K562 (cell line): ENCODE data around the gene SLAIN2. TPM values are rescaled to one million over a fixed set of nuclear protein-coding genes. Genes with fewer than 3 reads are reported as not detected.

Source experiments
- HES1 ChIP-seq: fragments of 450-650 bp; IDR thresholded peaks from 2 replicates; pipeline ENCODE4 v1.6.1; 2016; ENCODE audit warnings: low read depth, mild to moderate bottlenecking, moderate library complexity
- HNRNPL ChIP-seq: fragments of 200-400 bp; formaldehyde crosslinking; IDR thresholded peaks from 2 replicates; pipeline ENCODE4 v1.6.1; 2017; ENCODE audit warnings: low read depth, mild to moderate bottlenecking, low read length
- IRF1 ChIP-seq: sonication (generic); formaldehyde crosslinking; IDR thresholded peaks from 2 replicates; pipeline ENCODE4 v1.8.0; 2022; ENCODE audit warnings: missing genetic modification reagents, mild to moderate bottlenecking, borderline replicate concordance
- MTF1 ChIP-seq: fragments of 250-450 bp; sonication (Bioruptor Pico); IDR thresholded peaks from 2 replicates; pipeline ENCODE4 v1.9.0; 2021; ENCODE audit warnings: moderate library complexity, mild to moderate bottlenecking, inconsistent platforms, borderline replicate concordance
- RFX1 ChIP-seq: fragments of 450-650 bp; IDR thresholded peaks from 2 replicates; pipeline ENCODE4 v1.6.1; 2016; ENCODE audit warnings: mild to moderate bottlenecking, moderate library complexity
- RNF219 ChIP-seq: fragments of 250-450 bp; sonication (Bioruptor Pico); IDR thresholded peaks from 2 replicates; pipeline ENCODE4 v1.5.0; 2022; ENCODE audit warnings: mild to moderate bottlenecking
- TAF7 ChIP-seq: fragments of 450-650 bp; IDR thresholded peaks from 2 replicates; pipeline ENCODE4 v1.6.1; 2016; ENCODE audit warnings: missing genetic modification characterization, missing compliant biosample characterization
- TBP ChIP-seq: optimal IDR thresholded peaks from 2 replicates; pipeline ENCODE3; 2011; ENCODE audit warnings: low read depth, low read length, improper control_type of control experiment
- TCF7 ChIP-seq: sonication (generic); IDR thresholded peaks from 2 replicates; pipeline ENCODE4 v1.6.1; 2016; ENCODE audit warnings: antibody characterized with exemption, borderline replicate concordance
- TFAM ChIP-seq: fragments of 250-450 bp; sonication (Bioruptor Pico); conservative IDR thresholded peaks from 2 replicates; pipeline ENCODE4 v1.5.0; 2021; ENCODE audit warnings: mild to moderate bottlenecking, moderate library complexity
- ZBED1 ChIP-seq: IDR thresholded peaks from 2 replicates; pipeline ENCODE4 v1.6.1; 2014
- ZEB2 ChIP-seq: fragments of 450-650 bp; IDR thresholded peaks from 2 replicates; pipeline ENCODE4 v1.6.1; 2016
- ZNF277 ChIP-seq: fragments of 250-450 bp; sonication (Bioruptor Pico); IDR thresholded peaks from 2 replicates; pipeline ENCODE4 v1.8.0; 2022; ENCODE audit warnings: inconsistent platforms, mild to moderate bottlenecking, moderate library complexity, borderline replicate concordance
- ZNF551 ChIP-seq: fragments of 250-450 bp; sonication (Bioruptor Pico); IDR thresholded peaks from 2 replicates; pipeline ENCODE4 v1.5.0; 2021; ENCODE audit warnings: mild to moderate bottlenecking, moderate library complexity
- ZNF707 ChIP-seq: fragments of 250-450 bp; sonication (Bioruptor Pico); conservative IDR thresholded peaks from 2 replicates; pipeline ENCODE4 v1.8.0; 2022; ENCODE audit warnings: inconsistent platforms, mild to moderate bottlenecking, moderate library complexity
- polyA plus RNA-seq, 8 experiments: library from polyadenylated mRNA; depleted of rRNA in 4 of 8; stranded (reverse) in 5 of 8; unstranded in 3 of 8; fragments of >200 nt; fragmentation: Nextera tagmentation in 2 of 8; fragmentation: Illumina TruSeq in 1 of 8; extraction: Ambion mirVana in 2 of 8; extraction: Trizol in 1 of 8; gene quantifications; 2 replicates each; pipeline versions ENCODE4 v1.2.1 to v1.2.3, GENCODE V29; 2011 to 2014; ENCODE audit warnings: inconsistent platforms in 1 of 8, missing spikeins in 1 of 8
- total RNA-seq, 7 experiments: library from RNA; depleted of rRNA in 6 of 7; stranded (reverse); fragments of >200 nt in 6 of 7; fragmentation: Illumina TruSeq in 2 of 7; extraction: Trizol in 2 of 7; gene quantifications; 2 replicates each; pipeline versions ENCODE4 v1.2.1 to v1.2.3, GENCODE V29; 2011 to 2021; ENCODE audit warnings: low replicate concordance in 1 of 7

Gene SLAIN2
- total and polyA plus RNA-seq, 9 of the 15 experiments (the other 6 are each of a cell fraction or from before 2014, with no cell fraction given): 3.5 to 116 (median 35.0) TPM

GRCh38 chr4:48345542-48345941 lies 4.2 kb downstream of the SLAIN2 start (continued):
- TF ChIP-seq HES1 (no peak), ZNF707 (0 out of 2 replicates have a peak, but pooled peaks have one; percentile 32), RFX1 (no peak), RNF219 (CRISPR knock-in tag) (no peak), ZNF551 (CRISPR knock-in tag) (no peak), TFAM (no peak), IRF1 (no peak), ZBED1 (no peak), ZEB2 (no peak), TBP (no peak), ZNF277 (CRISPR knock-in tag) (peak; percentile 83; the same call in 1 of the 2 replicates), HNRNPL (no peak), MTF1 (peak; percentile 71; the same call in 1 of the 2 replicates), TAF7 (tag) (no peak), TCF7 (no peak)
